Heart left ventricle (tissue), 16 donors: ENCODE data around the gene CD83. TPM values are rescaled to one million over a fixed set of nuclear protein-coding genes. Genes with fewer than 3 reads are reported as not detected.

Experiments
- ATAC-seq, 4 donors: fragments of 200-7000 bp; cut with Tn5 transposase; one replicate each; pipeline ENCODE4 v1.9.1; 2020 to 2022; ENCODE audit warnings: moderate library complexity in 4 of 4, mild to moderate bottlenecking in 3 of 4, moderate number of reproducible peaks in 1 of 4
- DNase-seq, 5 donors: peaks; one replicate each; pipeline ENCODE4 v3.0.0-alpha.2; 2020
- H3K27ac ChIP-seq, 12 donors: fragments of 200-600 bp; sonication (generic) in 4 of 12; one replicate each; pipeline versions ENCODE4 v1.5.0 to v1.8.0; 2016 to 2022; ENCODE audit warnings: mild to moderate bottlenecking in 2 of 12
- H3K27me3 ChIP-seq, 9 donors: fragments of 200-600 bp; sonication (generic) in 2 of 9; one replicate each; pipeline versions ENCODE4 v1.5.1 to v1.8.0; 2016 to 2022; ENCODE audit warnings: mild to moderate bottlenecking in 3 of 9
- H3K36me3 ChIP-seq, 9 donors: fragments of 200-600 bp; sonication (generic) in 2 of 9; one replicate each; pipeline versions ENCODE4 v1.5.0 to v1.8.0; 2018 to 2022; ENCODE audit warnings: mild to moderate bottlenecking in 2 of 9
- H3K4me1 ChIP-seq, 12 donors: fragments of 200-600 bp; sonication (generic) in 4 of 12; one replicate each; pipeline versions ENCODE4 v1.5.0 to v1.8.0; 2016 to 2022; ENCODE audit warnings: mild to moderate bottlenecking in 3 of 12
- H3K4me3 ChIP-seq, 12 donors: fragments of 200-600 bp; sonication (generic) in 4 of 12; one replicate each; pipeline versions ENCODE4 v1.5.0 to v1.8.0; 2017 to 2022; ENCODE audit warnings: mild to moderate bottlenecking in 9 of 12, moderate library complexity in 4 of 12
- H3K9me3 ChIP-seq, 12 donors: fragments of 200-600 bp; sonication (generic) in 4 of 12; one replicate each; pipeline versions ENCODE4 v1.5.0 to v1.8.0; 2016 to 2022; ENCODE audit warnings: mild to moderate bottlenecking in 1 of 12
- POLR2A ChIP-seq, 2 donors: fragments of 450-650 bp; IDR thresholded peaks; one replicate each; pipeline ENCODE4 v1.6.1; 2017; ENCODE audit warnings: antibody characterized with exemption in 2 of 2, mild to moderate bottlenecking in 2 of 2, moderate library complexity in 2 of 2
- WGBS, 4 donors: extraction: QIAGEN DNeasy Blood & Tissue Kit in 2 of 4; methylation state at CpG; one replicate each; pipeline versions ENCODE4 v1.1.5 to v1.1.7; 2013 to 2018; 5-methylcytosine and 5-hydroxymethylcytosine counted together
- intact Hi-C, 10 donors: fragments of 100-400 bp; cut with DNase I; formaldehyde crosslinking; loops; one replicate each; pipeline versions ENCODE4 v1.11.1 to v1.14.2; 2022
- polyA plus RNA-seq, 2 donors: library from polyadenylated mRNA; stranded (reverse); fragments of 200-250 nt; gene quantifications; one replicate each; pipeline ENCODE4 v1.2.3, GENCODE V29; 2013
- total RNA-seq, 9 donors: library from RNA; depleted of rRNA in 2 of 9; stranded (reverse); fragments of >200 nt in 2 of 9; fragmentation: NEBNext Ultra II Directional in 3 of 9; extraction: Animal tissue kit (Norgen Biotek cat#: 25700) in 3 of 9; gene quantifications; one replicate each; pipeline versions ENCODE4 v1.1.0 to v1.2.4, GENCODE V29; 2016 to 2023
- TF ChIP-seq, protein P1 (sequence below), 12 donors: fragments of 200-600 bp; sonication (generic) in 4 of 12; IDR thresholded peaks; one replicate each; pipeline versions ENCODE4 v1.5.0 to v1.8.0; 2018 to 2022; ENCODE audit warnings: antibody characterized with exemption in 12 of 12, mild to moderate bottlenecking in 5 of 12
- donor health status: ischemic (EF 13 %, LVEDD 7.1; RV severe dilation, severe dysfunction).
- donor health status: healthy with polysubstance abuse.
- donor health status: DM: no; HTN: yes; CAD: no.
- donor health status: DM: no; HTN: no; CAD: no.
- donor health status: ischemic (EF 25% LVEDD 6.9; RV normal size, moderate dysfunction).
- donor health status: ischemic (EF 25% LVEDD 5.7; RV mildly dilated, moderate dysfunction).
- donor health status: healthy.
- donor health status: DM: yes; HTN: yes; CAD: no.
- donor health status: ischemic (EF 35%, LVEDD 5.7; RV mildly dilated, moderate dysfunction).
- donor health status: nonischemic (EF 11% LVEDD 7.7; RV severe dilation, severe dysfunction).
- donor health status: DM: yes; HTN: yes; CAD: no.
- donor health status: PGD.
- donor health status: ischemic (EF 29% LVEDD 5.4; RV normal size, mild dysfunction).
- donor health status: nonischemic (EF 23%, LVEDD 6.1; RV moderate dilation, normal function).

The CD83 gene
- total and polyA plus RNA-seq, 11 donors: 0.38 to 10.3 (median 1.9) TPM

DNA sequence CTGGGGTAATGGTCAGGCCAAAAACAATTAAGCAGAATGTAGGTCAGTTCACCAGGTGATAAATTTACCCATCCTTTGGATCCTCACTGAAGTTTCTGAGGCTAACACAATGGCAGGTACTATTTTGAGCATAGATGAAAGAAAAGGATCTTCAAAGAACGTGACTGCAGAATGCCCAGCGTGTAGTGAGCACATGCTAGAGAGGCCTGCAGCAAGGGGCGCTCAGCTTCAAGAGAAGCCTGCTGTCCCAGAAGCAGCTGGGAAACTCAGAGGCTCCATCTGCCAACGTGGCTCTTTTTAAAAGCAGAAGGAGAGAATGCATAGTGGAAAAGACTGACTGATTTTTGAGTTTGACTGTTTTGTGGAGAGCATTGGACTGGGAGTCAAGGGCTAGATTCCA is 57.4 kb downstream of the CD83 start:
- H3K4me1 ChIP-seq: no peaks in the 10 kb centered on the region
- 74 to 91% (median 85%) methylated on average over 4 of the region's 4 CpGs for WGBS, 4 donors
- no peak overlapping the region for H3K27ac ChIP-seq
- no peaks in the 10 kb centered on the region for H3K27me3 ChIP-seq
- no peak overlapping the region for H3K4me3 ChIP-seq
- H3K9me3 ChIP-seq: peaks cover 0 to 28% (median 10%) of the 10 kb centered on the region in 12 donors
- intact Hi-C loops: no loop called here
- no peak for ATAC-seq
- H3K36me3 ChIP-seq: no peaks in the 10 kb centered on the region
- DNase-seq: no peak
- TF ChIP-seq, protein P1, sequence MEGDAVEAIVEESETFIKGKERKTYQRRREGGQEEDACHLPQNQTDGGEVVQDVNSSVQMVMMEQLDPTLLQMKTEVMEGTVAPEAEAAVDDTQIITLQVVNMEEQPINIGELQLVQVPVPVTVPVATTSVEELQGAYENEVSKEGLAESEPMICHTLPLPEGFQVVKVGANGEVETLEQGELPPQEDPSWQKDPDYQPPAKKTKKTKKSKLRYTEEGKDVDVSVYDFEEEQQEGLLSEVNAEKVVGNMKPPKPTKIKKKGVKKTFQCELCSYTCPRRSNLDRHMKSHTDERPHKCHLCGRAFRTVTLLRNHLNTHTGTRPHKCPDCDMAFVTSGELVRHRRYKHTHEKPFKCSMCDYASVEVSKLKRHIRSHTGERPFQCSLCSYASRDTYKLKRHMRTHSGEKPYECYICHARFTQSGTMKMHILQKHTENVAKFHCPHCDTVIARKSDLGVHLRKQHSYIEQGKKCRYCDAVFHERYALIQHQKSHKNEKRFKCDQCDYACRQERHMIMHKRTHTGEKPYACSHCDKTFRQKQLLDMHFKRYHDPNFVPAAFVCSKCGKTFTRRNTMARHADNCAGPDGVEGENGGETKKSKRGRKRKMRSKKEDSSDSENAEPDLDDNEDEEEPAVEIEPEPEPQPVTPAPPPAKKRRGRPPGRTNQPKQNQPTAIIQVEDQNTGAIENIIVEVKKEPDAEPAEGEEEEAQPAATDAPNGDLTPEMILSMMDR (IDR thresholded peaks at IDR 0.05): no peak

DNA sequence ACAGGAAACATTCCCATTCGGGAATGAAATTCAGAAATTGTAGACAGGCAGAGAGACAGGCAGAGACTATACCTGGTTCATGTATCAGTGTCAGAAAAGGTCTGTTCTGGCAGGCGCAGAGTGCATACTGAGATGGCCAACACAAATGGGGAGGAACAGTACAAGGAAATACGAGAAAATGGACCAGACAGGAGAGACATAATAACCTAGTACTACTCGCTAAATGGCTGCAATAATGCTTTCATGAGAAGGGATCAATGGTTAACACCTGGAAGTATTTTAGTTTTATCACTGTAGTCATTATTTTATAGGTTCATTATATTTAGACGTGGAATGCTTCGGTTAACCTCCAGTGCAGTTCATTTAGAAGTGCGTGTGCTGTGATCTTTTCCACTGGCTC is 58.9 kb downstream of the CD83 start:
- DNase-seq (no peak), ATAC-seq (no peak)
- Histone ChIP-seq H3K4me3 (no peak overlapping the region), H3K27me3 (no peaks in the 10 kb centered on the region), H3K4me1 (no peaks in the 10 kb centered on the region), H3K36me3 (no peaks in the 10 kb centered on the region), H3K27ac (no peak overlapping the region), H3K9me3 (peaks cover 0 to 13% (median 0%) of the 10 kb centered on the region in 12 donors)
- intact Hi-C loops: no loop called here
- TF ChIP-seq POLR2A (IDR thresholded peaks at IDR 0.05): no peak
- TF ChIP-seq, protein P1 (IDR thresholded peaks at IDR 0.05): no peak
- WGBS, 4 donors: 64 to 94% (median 77%) methylated on average over 7 of the region's 7 CpGs

DNA sequence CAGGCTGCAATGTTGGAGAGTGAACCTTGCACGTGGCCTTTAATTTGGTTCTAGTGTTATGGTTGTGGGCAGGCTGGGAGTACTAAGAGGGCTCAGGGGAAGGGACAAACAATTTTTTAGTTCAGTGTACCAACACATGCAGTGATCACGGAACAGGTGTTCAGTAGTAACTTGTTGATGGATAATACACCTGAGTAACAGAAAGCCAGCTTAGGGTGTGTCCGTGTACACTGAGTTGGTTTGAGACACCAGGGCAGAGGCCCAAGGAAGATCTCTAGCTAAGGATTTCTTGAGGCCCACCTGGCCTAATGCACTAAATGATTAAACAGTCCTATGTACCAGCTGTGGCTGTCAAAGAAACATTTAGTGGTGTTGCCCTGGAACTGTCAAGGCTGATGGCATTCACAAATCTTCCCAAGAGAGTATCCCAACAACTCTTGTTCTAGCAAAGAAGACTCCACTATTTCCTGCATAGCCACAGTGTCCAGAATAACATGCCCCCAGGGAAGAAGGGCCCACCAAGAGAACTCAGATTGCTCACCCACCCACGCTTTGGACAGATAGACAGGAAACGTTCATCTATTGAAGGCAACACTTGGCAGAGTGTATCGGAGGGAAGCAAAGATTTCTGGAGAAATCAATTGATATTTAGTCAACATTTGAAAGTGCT is 60.0 kb downstream of the CD83 start:
- H3K4me3 ChIP-seq: no peak overlapping the region
- no peak overlapping the region for H3K27ac ChIP-seq
- H3K27me3 ChIP-seq: no peaks in the 10 kb centered on the region
- H3K36me3 ChIP-seq: no peaks in the 10 kb centered on the region
- DNase-seq: no peak
- TF ChIP-seq, protein P1 (IDR thresholded peaks at IDR 0.05): no peak
- no peak for TF ChIP-seq POLR2A (IDR thresholded peaks at IDR 0.05)
- intact Hi-C loops: no loop called here
- no peaks in the 10 kb centered on the region for H3K4me1 ChIP-seq
- WGBS, 4 donors: 70 to 80% (median 76%) methylated on average over 6 of the region's 6 CpGs
- peaks cover 0 to 6% (median 0%) of the 10 kb centered on the region in 12 donors for H3K9me3 ChIP-seq
- no peak for ATAC-seq

DNA sequence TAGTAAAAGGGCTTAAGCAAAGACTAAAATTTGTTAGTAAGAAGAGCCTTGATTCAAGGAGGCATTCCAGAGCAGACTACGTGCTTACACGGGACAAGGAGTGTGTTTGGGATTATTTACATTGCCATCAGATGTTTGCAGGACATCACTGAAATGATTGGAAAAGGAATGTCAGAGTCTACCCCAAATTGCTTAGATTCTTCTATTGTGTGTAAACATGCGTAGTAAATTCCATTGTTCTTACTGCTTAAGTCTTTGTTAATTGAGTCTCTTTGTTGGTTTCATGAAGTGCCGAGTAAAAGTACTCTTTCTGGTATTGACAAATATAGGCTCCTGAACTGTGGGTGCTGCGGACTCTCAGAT is 60.5 kb downstream of the CD83 start:
- Histone ChIP-seq H3K4me3 (no peak overlapping the region), H3K27ac (no peak overlapping the region), H3K27me3 (no peaks in the 10 kb centered on the region), H3K4me1 (no peaks in the 10 kb centered on the region), H3K36me3 (no peaks in the 10 kb centered on the region), H3K9me3 (peaks cover 0 to under 1% (median 0%) of the 10 kb centered on the region in 12 donors)
- WGBS, 4 donors: 86 to 91% (median 88%) methylated on average over 5 of the region's 5 CpGs
- TF ChIP-seq, protein P1 (IDR thresholded peaks at IDR 0.05): no peak
- TF ChIP-seq POLR2A (IDR thresholded peaks at IDR 0.05): no peak
- intact Hi-C loops: no loop called here
- no peak for DNase-seq
- no peak for ATAC-seq
